ENCODE results near the gene ISX. TPM values are rescaled to one million over a fixed set of nuclear protein-coding genes. Genes with fewer than 3 reads are reported as not detected.

Gene ISX
- total RNA-seq (not detected), polyA plus RNA-seq (not detected)
- long read RNA-seq, donor 1 = 0 reads
- long read RNA-seq, donor 2 = 0 reads

DNA sequence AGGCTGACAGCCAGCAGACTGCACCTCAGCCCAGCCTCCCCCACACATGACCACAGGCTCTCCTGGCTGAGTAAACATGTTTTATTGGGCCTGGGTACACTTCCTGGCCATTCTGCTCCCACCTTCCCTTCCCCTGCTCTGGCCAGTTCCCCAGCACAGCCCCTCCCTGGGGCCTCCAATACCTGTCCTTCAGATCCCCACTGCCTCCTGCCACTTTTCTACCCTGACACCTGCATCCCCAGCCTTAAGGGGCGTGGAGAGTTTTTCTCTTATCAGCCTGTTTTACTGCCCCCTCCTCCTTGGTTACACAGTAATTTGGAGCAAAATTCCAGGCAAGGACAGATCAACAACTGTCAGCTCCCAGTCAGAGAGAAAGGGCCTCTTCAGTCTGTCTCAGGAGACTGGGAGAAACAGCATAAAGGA, at the start of gene ISX:
ISX (plus strand) TSS at position 363 of the 423 bp plus-strand sequence. CDS start 930 bp downstream, outside the sequence.
- intact Hi-C loops (cut with DNase I; ENCODE audit: low total_unique reads) = no loop called here
- 37 to 63% (median 57%) methylated on average over 1 of the region's 1 CpG for WGBS, 5 donors
- DNase-seq = no peak
- no peak for TF ChIP-seq POLR2AphosphoS5 (IDR thresholded peaks at IDR 0.05)
- TF ChIP-seq POLR2A (IDR thresholded peaks at IDR 0.05) = no peak
- TF ChIP-seq, protein P1, sequence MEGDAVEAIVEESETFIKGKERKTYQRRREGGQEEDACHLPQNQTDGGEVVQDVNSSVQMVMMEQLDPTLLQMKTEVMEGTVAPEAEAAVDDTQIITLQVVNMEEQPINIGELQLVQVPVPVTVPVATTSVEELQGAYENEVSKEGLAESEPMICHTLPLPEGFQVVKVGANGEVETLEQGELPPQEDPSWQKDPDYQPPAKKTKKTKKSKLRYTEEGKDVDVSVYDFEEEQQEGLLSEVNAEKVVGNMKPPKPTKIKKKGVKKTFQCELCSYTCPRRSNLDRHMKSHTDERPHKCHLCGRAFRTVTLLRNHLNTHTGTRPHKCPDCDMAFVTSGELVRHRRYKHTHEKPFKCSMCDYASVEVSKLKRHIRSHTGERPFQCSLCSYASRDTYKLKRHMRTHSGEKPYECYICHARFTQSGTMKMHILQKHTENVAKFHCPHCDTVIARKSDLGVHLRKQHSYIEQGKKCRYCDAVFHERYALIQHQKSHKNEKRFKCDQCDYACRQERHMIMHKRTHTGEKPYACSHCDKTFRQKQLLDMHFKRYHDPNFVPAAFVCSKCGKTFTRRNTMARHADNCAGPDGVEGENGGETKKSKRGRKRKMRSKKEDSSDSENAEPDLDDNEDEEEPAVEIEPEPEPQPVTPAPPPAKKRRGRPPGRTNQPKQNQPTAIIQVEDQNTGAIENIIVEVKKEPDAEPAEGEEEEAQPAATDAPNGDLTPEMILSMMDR (IDR thresholded peaks at IDR 0.05 in 8 of 11, conservative IDR thresholded peaks at IDR 0.05 in 3 of 11) = no peak
- no peak within 1 kb of the TSS for H3K27ac ChIP-seq
- peaks cover 0 to 15% (median 0%) of the 10 kb centered on the region in 7 donors for H3K27me3 ChIP-seq (replicated peaks in 1 of 7)
- H3K9me3 ChIP-seq = no peaks in the 10 kb centered on the region
- no peaks in the 10 kb centered on the region for H3K36me3 ChIP-seq
- H3K4me1 ChIP-seq = no peaks in the 10 kb centered on the region
- no peak within 1 kb of the TSS for H3K4me3 ChIP-seq

DNA sequence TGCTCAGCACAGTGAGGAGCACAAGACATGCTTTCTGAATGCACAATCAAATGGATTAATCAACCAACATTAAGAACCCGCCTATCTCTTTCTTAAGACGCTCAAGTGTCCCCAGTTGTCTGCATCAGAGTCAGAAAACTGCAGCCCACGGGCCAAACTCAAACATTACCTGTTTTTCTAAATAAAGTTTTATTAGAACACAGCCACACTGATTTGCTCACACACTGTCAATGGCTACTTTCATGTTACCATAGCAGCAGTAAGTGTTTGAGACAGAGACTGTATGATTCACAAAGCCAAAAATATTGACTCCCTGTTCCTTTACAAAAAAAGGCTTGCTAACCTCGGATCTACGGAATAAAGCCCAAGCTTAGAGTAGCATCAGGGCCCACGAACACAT, 49.0 kb upstream of the ISX start:
- Histone ChIP-seq H3K27ac (no peak overlapping the region), H3K4me3 (no peak overlapping the region), H3K36me3 (no peaks in the 10 kb centered on the region), H3K9me3 (no peaks in the 10 kb centered on the region), H3K27me3 (replicated peaks in 1 of 7) (peaks cover 0 to 17% (median 0%) of the 10 kb centered on the region in 7 donors), H3K4me1 (no peaks in the 10 kb centered on the region)
- no peak for DNase-seq
- intact Hi-C loops (cut with DNase I; ENCODE audit: low total_unique reads) = no loop called here
- WGBS, 5 donors = 76 to 86% (median 79%) methylated on average over 6 of the region's 6 CpGs
- no peak for TF ChIP-seq POLR2AphosphoS5 (IDR thresholded peaks at IDR 0.05)
- TF ChIP-seq, protein P1 (IDR thresholded peaks at IDR 0.05 in 8 of 11, conservative IDR thresholded peaks at IDR 0.05 in 3 of 11) = no peak
- TF ChIP-seq POLR2A (IDR thresholded peaks at IDR 0.05) = no peak

- peaks cover 0 to 36% (median 7%) of the 10 kb centered on the region in 7 donors for H3K27me3 ChIP-seq (replicated peaks in 1 of 7)
- DNase-seq = no peak
- H3K9me3 ChIP-seq = no peaks in the 10 kb centered on the region
- TF ChIP-seq, protein P1 (IDR thresholded peaks at IDR 0.05 in 8 of 11, conservative IDR thresholded peaks at IDR 0.05 in 3 of 11) = no peak
- TF ChIP-seq POLR2AphosphoS5 (IDR thresholded peaks at IDR 0.05) = no peak
- no peak for TF ChIP-seq POLR2A (IDR thresholded peaks at IDR 0.05)
- no peak overlapping the region for H3K27ac ChIP-seq
- peaks cover 0 to 3% (median 0%) of the 10 kb centered on the region in 6 donors for H3K4me1 ChIP-seq
- intact Hi-C loops (cut with DNase I; ENCODE audit: low total_unique reads) = no loop called here
- WGBS, 5 donors = 32 to 63% (median 52%) methylated on average over 2 of the region's 2 CpGs
- H3K36me3 ChIP-seq = no peaks in the 10 kb centered on the region
- no peak overlapping the region for H3K4me3 ChIP-seq
These were observed 47.0 kb upstream of the ISX start for GRCh38 chr22:35018995-35019394.

DNA sequence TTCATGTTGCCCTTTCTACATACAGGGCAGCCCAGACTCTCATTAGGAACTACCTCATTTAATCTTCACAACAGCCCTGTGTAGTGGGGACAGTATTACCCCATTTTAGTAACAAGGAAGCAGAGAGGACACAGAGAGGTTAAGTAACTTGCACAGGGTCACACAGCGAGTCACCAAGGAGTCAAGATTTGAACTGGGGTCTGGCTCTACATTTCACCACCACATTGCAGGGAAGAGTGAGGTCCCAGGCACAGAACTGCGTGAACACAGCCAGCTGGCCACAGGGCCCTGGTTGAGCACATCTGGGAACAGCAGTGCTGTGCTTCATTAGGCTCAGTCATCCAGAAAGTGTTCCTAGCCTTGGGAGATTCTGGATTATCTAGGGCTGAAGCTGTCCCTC, 45.4 kb upstream of the ISX start:
- TF ChIP-seq POLR2AphosphoS5 (IDR thresholded peaks at IDR 0.05) = no peak
- TF ChIP-seq POLR2A (IDR thresholded peaks at IDR 0.05) = no peak
- TF ChIP-seq, protein P1 (IDR thresholded peaks at IDR 0.05 in 8 of 11, conservative IDR thresholded peaks at IDR 0.05 in 3 of 11) = no peak
- intact Hi-C loops (cut with DNase I; ENCODE audit: low total_unique reads) = loop anchor here (10.0 kb wide), 2 partner anchors 1096 to 1716 kb away; partner anchors contain the start of gene LARGE1
- no peaks in the 10 kb centered on the region for H3K9me3 ChIP-seq
- no peaks in the 10 kb centered on the region for H3K36me3 ChIP-seq
- no peak overlapping the region for H3K27ac ChIP-seq
- no peak for DNase-seq
- peaks cover 0 to 49% (median 13%) of the 10 kb centered on the region in 7 donors for H3K27me3 ChIP-seq (replicated peaks in 1 of 7)
- no peak overlapping the region for H3K4me3 ChIP-seq
- peaks cover 0 to 6% (median 0%) of the 10 kb centered on the region in 6 donors for H3K4me1 ChIP-seq
- WGBS, 5 donors = 80 to 93% (median 86%) methylated on average over 2 of the region's 2 CpGs
